ENCODE results near the gene CAMTA1. TPM values are rescaled to one million over a fixed set of nuclear protein-coding genes. Genes with fewer than 3 reads are reported as not detected.

CAMTA1 gene
- total RNA-seq, 1 donor = 56.1 TPM

DNA sequence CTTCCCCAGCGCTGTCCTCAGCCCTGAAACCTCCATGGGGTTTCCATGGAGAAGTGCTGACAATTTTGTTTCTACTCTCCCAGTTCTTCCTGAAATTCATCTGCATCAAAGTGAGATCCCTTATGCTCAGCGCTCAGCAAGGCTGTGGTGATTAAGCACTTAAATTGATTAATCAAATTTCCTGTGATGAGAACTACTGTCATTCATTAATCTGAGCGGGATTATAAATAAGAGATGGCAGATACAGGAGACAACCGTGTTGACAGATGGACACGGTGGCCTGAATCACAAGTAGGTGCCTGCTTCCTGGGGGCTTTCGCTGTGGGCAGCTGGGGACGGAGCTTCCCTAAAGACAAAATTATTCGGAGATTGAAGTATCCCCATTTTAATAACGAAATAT is 656.8 kb downstream of the CAMTA1 start:
- no peak for DNase-seq (ENCODE audit: low read depth)
- TF ChIP-seq, protein P1, sequence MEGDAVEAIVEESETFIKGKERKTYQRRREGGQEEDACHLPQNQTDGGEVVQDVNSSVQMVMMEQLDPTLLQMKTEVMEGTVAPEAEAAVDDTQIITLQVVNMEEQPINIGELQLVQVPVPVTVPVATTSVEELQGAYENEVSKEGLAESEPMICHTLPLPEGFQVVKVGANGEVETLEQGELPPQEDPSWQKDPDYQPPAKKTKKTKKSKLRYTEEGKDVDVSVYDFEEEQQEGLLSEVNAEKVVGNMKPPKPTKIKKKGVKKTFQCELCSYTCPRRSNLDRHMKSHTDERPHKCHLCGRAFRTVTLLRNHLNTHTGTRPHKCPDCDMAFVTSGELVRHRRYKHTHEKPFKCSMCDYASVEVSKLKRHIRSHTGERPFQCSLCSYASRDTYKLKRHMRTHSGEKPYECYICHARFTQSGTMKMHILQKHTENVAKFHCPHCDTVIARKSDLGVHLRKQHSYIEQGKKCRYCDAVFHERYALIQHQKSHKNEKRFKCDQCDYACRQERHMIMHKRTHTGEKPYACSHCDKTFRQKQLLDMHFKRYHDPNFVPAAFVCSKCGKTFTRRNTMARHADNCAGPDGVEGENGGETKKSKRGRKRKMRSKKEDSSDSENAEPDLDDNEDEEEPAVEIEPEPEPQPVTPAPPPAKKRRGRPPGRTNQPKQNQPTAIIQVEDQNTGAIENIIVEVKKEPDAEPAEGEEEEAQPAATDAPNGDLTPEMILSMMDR (IDR thresholded peaks at IDR 0.05; ENCODE audit: insufficient read depth, low read depth, low read length) = no peak
- no peak overlapping the region for H3K4me3 ChIP-seq (ENCODE audit: low read depth, low read length)

DNA sequence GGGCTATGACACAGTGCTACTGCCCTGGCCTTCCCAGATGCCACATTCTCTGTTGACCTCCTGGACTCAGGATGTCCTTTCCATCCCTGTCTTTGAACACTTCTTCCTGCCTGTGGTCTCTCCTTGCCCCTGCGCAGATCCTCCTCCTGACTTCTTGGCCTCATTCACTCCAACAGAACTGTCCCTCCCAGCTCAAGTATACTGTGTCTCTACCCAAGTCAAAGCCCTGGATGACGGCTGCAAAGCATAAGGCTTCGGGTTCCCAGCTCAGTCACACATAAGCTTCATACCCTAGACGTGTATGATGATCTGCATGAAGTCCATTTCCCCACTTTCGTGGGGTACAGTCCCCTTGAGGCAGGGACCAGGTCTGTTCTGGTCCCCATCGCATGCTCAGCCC is 657.7 kb downstream of the CAMTA1 start:
- TF ChIP-seq, protein P1 (IDR thresholded peaks at IDR 0.05; ENCODE audit: insufficient read depth, low read depth, low read length) = no peak
- DNase-seq (ENCODE audit: low read depth) = no peak
- no peak overlapping the region for H3K4me3 ChIP-seq (ENCODE audit: low read depth, low read length)

DNA sequence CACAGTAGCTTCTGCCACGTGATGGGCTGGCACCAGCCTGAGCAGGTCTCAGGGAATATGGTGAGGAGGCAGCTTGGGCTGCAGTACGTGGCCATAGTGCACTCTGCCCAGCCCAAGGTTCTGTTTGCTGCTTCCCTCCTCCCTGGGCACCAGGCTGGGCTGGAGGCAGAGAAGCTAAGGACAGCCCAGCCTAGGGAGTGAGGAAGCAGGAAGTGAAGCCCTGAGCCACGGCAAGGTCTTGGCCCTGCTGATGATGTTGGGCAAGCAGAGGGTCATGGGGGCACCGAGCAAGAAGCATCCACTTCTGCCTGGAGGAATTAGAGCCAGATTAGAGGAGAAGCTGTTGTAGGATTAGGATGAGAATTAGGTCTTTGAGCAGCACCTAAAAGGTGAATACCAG is 659.1 kb downstream of the CAMTA1 start:
- no peak for DNase-seq (ENCODE audit: low read depth)
- H3K4me3 ChIP-seq (ENCODE audit: low read depth, low read length) = no peak overlapping the region
- TF ChIP-seq, protein P1 (IDR thresholded peaks at IDR 0.05; ENCODE audit: insufficient read depth, low read depth, low read length) = no peak

DNA sequence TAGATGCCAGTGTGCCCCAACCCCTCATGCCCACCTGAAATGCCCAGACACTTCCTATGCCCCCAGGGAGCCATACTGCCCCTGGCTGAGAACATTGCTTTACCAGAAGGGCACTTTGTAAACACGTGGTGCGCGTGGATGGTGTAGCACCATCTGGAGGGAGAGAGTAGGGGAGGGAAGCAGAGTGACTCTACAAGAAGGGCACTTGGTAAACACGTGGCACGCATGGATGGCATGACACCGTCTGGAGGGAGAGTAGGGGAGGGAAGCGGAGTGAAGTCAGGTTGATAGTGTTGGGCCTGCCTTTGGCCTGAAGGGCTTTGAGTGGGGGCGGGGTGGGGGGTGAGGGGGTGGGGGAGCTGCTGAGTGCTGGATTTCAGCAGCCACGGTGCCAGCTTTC is 661.8 kb downstream of the CAMTA1 start:
- no peak overlapping the region for H3K4me3 ChIP-seq (ENCODE audit: low read depth, low read length)
- DNase-seq (ENCODE audit: low read depth) = no peak
- TF ChIP-seq, protein P1 (IDR thresholded peaks at IDR 0.05; ENCODE audit: insufficient read depth, low read depth, low read length) = no peak

DNA sequence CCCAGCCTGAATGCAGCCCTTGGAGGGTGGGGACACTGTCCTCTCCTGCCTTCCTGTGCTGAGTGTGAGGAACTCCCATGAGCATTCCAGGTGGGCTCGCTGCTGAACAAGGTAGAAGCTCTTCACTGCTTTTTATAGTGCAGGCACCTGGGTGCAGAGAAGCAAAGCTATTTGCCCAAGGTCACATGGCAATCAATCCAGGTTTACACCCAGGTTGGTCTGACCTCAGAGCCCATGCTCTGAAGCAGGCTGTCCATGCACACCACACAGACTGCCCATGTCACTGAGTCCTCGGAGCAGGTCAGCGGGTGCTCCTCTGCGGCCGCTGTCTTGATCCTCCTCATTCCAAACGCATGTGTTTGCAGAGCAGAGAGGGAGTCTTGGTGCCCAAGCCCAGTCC is 662.5 kb downstream of the CAMTA1 start:
- no peak overlapping the region for H3K4me3 ChIP-seq (ENCODE audit: low read depth, low read length)
- TF ChIP-seq, protein P1 (IDR thresholded peaks at IDR 0.05; ENCODE audit: insufficient read depth, low read depth, low read length) = no peak
- DNase-seq (ENCODE audit: low read depth) = no peak

DNA sequence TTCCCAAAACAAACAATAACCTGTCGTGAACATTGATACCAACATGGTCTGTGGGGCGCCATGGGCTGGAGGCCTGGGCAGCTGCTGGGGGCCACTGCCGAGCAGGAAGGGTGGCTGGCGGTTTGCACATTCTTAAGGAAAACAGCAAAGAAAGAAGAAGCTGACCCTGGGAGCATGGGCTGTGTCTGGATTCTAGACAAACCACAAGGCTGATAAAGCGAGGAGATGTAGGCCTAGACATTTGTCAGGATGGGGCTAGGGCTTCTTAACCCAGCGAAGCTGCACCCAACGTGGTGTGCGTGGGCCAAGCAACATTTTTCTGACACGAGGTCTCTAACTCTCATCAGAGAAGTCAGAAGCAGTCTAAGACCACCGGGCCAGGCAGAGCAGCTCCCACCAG is 663.7 kb downstream of the CAMTA1 start:
- TF ChIP-seq, protein P1 (IDR thresholded peaks at IDR 0.05; ENCODE audit: insufficient read depth, low read depth, low read length) = no peak
- H3K4me3 ChIP-seq (ENCODE audit: low read depth, low read length) = no peak overlapping the region
- DNase-seq (ENCODE audit: low read depth) = no peak

DNA sequence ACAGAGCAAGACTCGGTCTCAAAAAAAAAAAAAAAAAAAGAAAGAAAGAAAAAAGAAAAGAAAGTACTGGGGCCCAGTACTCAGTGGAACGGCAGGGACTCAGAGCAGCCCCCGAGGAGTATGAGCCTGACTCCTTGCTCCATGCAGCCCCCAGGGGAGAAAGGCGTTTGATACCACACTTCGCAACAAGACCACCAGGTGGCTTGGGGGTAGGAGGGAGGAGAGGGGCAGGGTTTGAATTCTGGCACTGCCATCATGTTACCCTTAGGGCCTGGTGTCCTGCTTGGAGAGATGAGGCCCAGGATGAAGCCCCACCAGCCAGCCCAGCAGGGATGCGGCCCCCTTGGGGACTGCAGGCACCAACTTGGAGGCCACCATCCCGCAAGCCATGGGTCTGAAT is 664.5 kb downstream of the CAMTA1 start:
- no peak for DNase-seq (ENCODE audit: low read depth)
- no peak overlapping the region for H3K4me3 ChIP-seq (ENCODE audit: low read depth, low read length)
- TF ChIP-seq, protein P1 (IDR thresholded peaks at IDR 0.05; ENCODE audit: insufficient read depth, low read depth, low read length) = no peak

Measured in fibroblast of villous mesenchyme (primary cell).